Skeletal muscle satellite cell (primary cell): ENCODE measurements around the gene D2HGDH.
"Not testable (repeated sequence)": the region's sequence is repeated elsewhere in the genome, so short reads cannot be mapped to it uniquely, and the experiment has no call there.

Experiments used
- H3K27me3 ChIP-seq: 2 replicates; pipeline ENCODE4 v1.7.0; 2013; ENCODE audit warnings: low read length; ENCODE audit not compliant: control insufficient read depth, insufficient read depth
- H3K36me3 ChIP-seq: 2 replicates; pipeline ENCODE4 v1.7.0; 2013; ENCODE audit warnings: mild to moderate bottlenecking, control low read depth, low read length; ENCODE audit not compliant: insufficient read depth
- H3K4me1 ChIP-seq: 2 replicates; pipeline ENCODE4 v1.7.0; 2013; ENCODE audit warnings: low read length; ENCODE audit not compliant: control insufficient read depth, insufficient read depth
- H3K4me2 ChIP-seq: 2 replicates; pipeline ENCODE4 v1.7.0; 2013; ENCODE audit warnings: mild to moderate bottlenecking, low read length
- H3K4me3 ChIP-seq: 2 replicates; pipeline ENCODE4 v1.7.0; 2013; ENCODE audit warnings: low read length
- H3K9ac ChIP-seq: 2 replicates; pipeline ENCODE4 v1.7.0; 2013; ENCODE audit warnings: mild to moderate bottlenecking, low read depth, low read length, moderate library complexity
- H3K9me3 ChIP-seq: replicated peaks from 2 replicates; pipeline ENCODE4 v1.7.0; 2013; ENCODE audit warnings: mild to moderate bottlenecking, control low read depth, low read length

Gene D2HGDH

GRCh38 chr2:241815477-241816430, 81.3 kb downstream of the D2HGDH start:
- Histone ChIP-seq H3K36me3 (no peaks in the 10 kb centered on the region), H3K4me2 (no peak overlapping the region), H3K9me3 (no peaks in the 10 kb centered on the region), H3K9ac (no peak overlapping the region), H3K27me3 (peaks cover 26% of the 10 kb centered on the region), H3K4me1 (no peaks in the 10 kb centered on the region), H3K4me3 (no peak overlapping the region)

- Histone ChIP-seq H3K36me3 (no peaks in the 10 kb centered on the region), H3K9me3 (no peaks in the 10 kb centered on the region), H3K27me3 (peaks cover 18% of the 10 kb centered on the region), H3K9ac (no peak overlapping the region), H3K4me1 (no peaks in the 10 kb centered on the region), H3K4me3 (no peak overlapping the region), H3K4me2 (no peak overlapping the region)
These were observed 82.1 kb downstream of the D2HGDH start for GRCh38 chr2:241816431-241817121.

GRCh38 chr2:241817126-241817820, 82.8 kb downstream of the D2HGDH start:
- Histone ChIP-seq H3K9ac (no peak overlapping the region), H3K4me3 (no peak overlapping the region), H3K27me3 (peaks cover 15% of the 10 kb centered on the region), H3K36me3 (no peaks in the 10 kb centered on the region), H3K9me3 (no peaks in the 10 kb centered on the region), H3K4me2 (no peak overlapping the region), H3K4me1 (no peaks in the 10 kb centered on the region)

- not testable (repeated sequence) for H3K9me3 ChIP-seq, H3K9ac ChIP-seq, H3K4me3 ChIP-seq, H3K4me1 ChIP-seq, H3K27me3 ChIP-seq, H3K4me2 ChIP-seq, H3K36me3 ChIP-seq
These were observed 83.4 kb downstream of the D2HGDH start for GRCh38 chr2:241817821-241818215.
